IMR-90 (cell line): ENCODE measurements around the gene PRR19.

Experiments used
- CTCF ChIP-seq: conservative IDR thresholded peaks from 2 replicates; pipeline ENCODE4 v1.5.1; 2012; ENCODE audit warnings: mild to moderate bottlenecking, low read depth, low read length, improper control_type of control experiment
- POLR2A ChIP-seq: IDR thresholded peaks from 2 replicates; pipeline ENCODE4 v1.6.1; 2012; ENCODE audit warnings: mild to moderate bottlenecking, low read depth, low read length
- USF2 ChIP-seq: fragments of 150-350 bp; IDR thresholded peaks from 2 replicates; pipeline ENCODE4 v1.6.1; 2017; ENCODE audit warnings: mild to moderate bottlenecking, antibody characterized with exemption, low read length, low read depth

- TF ChIP-seq POLR2A (no peak), CTCF (no peak), USF2 (no peak; the same call in 1 of the 2 replicates)
Measured at GRCh38 chr19:42281827-42282762, 19.8 kb upstream of the PRR19 start.
